HG02759 (cell line): Measurements from ENCODE around the gene NEDD8.

Experiments
- ATAC-seq: cut with Tn5 transposase; IDR thresholded peaks from one replicate; pipeline ENCODE4 v1.9.1; 2021; ENCODE audit warnings: mild to moderate bottlenecking, moderate library complexity; ENCODE audit not compliant: unreplicated experiment

The NEDD8 gene

GRCh38 chr14:24182110-24182882, 49.9 kb downstream of the NEDD8 start:
- ATAC-seq, result no peak

GRCh38 chr14:24181371-24182077, 50.6 kb downstream of the NEDD8 start:
- ATAC-seq, result no peak

- ATAC-seq, result no peak
Observed at GRCh38 chr14:24179961-24180796, 52.0 kb downstream of the NEDD8 start.

- ATAC-seq, result no peak
Observed at GRCh38 chr14:24179294-24179960, 52.7 kb downstream of the NEDD8 start.

GRCh38 chr14:24178399-24179178, 53.6 kb downstream of the NEDD8 start:
- no peak for ATAC-seq

- no peak for ATAC-seq
Observed at GRCh38 chr14:24177891-24178290, 54.3 kb downstream of the NEDD8 start.

GRCh38 chr14:24177041-24177825, 54.9 kb downstream of the NEDD8 start:
- no peak for ATAC-seq

- no peak for ATAC-seq
Observed at GRCh38 chr14:24176599-24176998, 55.6 kb downstream of the NEDD8 start.

- no peak for ATAC-seq
Observed at GRCh38 chr14:24172871-24173281, 59.3 kb downstream of the NEDD8 start.

- no peak for ATAC-seq
Observed at GRCh38 chr14:24172261-24172860, 59.8 kb downstream of the NEDD8 start.

GRCh38 chr14:24171422-24172260, 60.5 kb downstream of the NEDD8 start, which contains the start of gene REC8:
Gene REC8, plus strand, starts transcription at chr14:24172080. Its CDS starts 473 bp downstream, at chr14:24172553.
- ATAC-seq, result peak; percentile 88

- ATAC-seq, result no peak
Observed at GRCh38 chr14:24167469-24168114, 64.6 kb downstream of the NEDD8 start.
